HG03342 (cell line): ENCODE results near the gene SCN2B.

Source experiments
- ATAC-seq: cut with Tn5 transposase; IDR thresholded peaks from one replicate; pipeline ENCODE4 v1.9.1; 2021; ENCODE audit warnings: mild to moderate bottlenecking, moderate library complexity; ENCODE audit not compliant: unreplicated experiment

The SCN2B gene

DNA sequence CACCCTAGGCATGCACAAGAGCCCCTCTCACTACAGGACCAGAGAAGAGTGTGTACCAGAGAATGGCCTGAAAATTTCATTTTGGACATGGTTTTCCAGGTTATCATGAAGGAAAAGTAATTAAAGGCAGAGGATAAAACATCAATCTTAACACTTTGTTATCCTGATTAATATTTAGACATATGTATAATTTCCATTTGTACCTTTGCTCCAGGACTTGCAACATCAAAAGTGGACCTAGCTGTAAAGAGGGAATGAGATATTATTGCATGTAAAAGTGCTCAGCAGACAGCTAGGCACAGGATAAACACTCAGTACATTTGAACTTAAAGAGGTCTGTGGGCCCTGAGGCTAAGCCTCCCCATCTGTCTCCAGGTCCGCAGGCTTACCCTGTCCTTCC, 21.8 kb downstream of the SCN2B start:
- ATAC-seq, result no peak

GRCh38 chr11:118153976-118154375, 22.5 kb downstream of the SCN2B start:
- ATAC-seq, result no peak

- ATAC-seq, result no peak
Observed at GRCh38 chr11:118153516-118153915, 22.9 kb downstream of the SCN2B start.

DNA sequence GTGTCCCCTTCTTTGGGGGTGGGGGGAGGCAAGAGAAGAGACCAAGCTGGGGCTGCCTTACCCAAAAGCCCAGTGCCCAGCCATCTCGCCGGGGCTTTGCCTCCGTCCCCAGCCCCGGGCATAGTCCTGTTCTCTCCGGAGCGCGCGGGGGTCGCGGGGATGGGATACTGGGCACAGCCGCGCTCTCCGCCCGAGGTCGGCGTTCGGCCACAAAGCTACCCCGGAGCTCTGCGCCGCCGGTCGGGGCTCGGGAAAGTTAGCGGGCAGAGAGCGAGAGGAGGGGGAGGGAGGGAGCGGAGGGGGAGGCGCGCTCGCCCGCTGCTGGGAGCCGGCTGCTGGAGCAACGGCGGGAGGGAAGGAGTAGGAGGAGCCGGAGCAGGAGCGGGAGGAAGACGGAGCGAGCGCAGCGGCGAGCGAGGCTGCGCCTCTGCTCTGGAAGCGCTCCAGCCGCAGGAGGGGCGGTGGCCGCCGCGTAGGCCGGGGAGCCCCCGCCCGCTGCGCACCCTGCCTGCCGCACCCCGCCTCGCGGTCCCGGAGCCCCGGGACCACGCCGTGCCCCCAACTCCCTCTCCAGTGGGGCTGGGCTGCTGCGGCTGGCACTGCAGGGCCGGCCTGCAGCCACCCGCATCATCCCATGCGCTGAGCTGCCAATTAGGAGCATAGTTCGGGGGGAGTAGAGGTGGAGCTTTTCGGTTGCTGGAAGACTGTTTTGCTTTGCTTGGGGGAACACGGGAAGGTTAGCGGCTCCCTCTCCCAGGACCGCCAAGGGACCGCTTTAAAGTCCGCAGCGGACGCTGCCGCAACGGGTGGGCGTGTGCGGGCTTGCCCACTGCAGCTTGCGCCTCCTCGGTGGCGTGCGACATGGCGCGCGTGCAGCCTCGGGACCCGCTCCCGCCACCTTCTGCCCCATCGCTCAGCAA, 23.6 kb downstream of the SCN2B start, which contains the start of gene SCN4B:
Gene SCN4B, minus strand, starts transcription at position 272 of the 920 bp plus-strand sequence. Its CDS starts 150 bp downstream, at position 122.
- no peak for ATAC-seq

DNA sequence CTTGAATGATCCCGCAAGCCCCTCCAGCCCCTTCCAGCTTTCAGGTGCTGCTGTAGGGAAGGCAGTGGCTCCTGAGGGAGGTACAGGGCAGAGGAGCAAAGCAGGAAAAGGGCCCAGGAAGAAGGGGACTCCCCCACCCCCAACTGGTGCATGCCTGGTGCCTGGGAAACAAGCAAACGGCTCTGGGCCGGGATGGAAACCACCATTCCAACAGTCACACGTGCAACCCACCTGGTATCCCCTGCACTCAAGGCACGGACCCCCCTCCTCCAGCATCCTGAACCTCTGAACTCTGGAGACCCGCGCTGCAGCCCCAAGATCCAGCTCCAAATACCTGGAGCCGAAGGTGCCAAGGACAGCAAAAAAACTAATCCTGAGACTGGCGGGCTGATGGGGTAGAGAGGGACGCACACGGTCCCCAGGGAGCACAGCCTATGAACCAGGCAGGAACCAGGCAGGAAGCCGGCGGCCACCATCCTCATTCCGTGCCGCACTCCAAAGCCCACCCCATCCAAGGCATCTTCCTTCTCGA, 24.4 kb downstream of the SCN2B start:
- ATAC-seq, result no peak

DNA sequence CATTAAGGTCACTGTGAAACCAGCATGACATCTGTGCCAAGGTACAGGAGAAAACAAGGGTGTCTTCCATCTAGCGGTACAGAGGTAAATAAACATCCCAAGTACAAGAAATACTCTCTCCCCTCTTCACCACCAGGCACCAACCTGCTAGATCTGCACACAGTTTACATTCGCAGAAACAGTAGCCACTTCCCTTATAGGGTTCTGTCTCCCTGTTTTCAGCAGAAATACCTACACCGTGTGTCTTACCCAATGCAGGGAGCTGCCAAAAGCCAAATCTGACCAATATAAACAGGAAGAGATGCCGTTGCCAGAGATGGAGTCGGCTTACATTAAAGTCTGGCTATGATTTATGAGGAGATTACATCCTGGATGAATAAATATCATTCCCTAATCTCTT, 25.0 kb downstream of the SCN2B start:
- ATAC-seq, result no peak

GRCh38 chr11:118149493-118149892, 26.9 kb downstream of the SCN2B start:
- no peak for ATAC-seq

- no peak for ATAC-seq
Observed at GRCh38 chr11:118148856-118149255, 27.6 kb downstream of the SCN2B start.

- no peak for ATAC-seq
Observed at GRCh38 chr11:118148240-118148639, 28.2 kb downstream of the SCN2B start.

DNA sequence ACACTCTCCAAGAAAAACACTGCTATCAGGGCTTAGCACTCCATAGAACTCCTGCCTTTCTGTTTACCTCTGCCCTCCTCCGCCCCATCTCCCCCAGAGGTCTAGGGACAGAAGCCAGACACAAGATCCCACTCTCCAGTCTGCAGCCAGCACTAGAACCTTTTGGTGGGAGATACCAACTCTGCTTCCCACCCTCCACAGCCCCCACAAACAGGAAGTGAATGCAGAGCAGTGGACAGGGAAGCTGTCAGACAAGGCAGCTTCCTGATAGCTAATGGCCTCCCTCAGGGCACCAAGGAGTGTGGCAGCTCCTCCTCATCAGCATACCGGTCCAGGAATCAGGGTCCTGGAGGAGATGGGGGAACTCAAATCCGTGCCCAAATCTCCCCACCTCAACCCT, 28.9 kb downstream of the SCN2B start:
- ATAC-seq, result no peak

DNA sequence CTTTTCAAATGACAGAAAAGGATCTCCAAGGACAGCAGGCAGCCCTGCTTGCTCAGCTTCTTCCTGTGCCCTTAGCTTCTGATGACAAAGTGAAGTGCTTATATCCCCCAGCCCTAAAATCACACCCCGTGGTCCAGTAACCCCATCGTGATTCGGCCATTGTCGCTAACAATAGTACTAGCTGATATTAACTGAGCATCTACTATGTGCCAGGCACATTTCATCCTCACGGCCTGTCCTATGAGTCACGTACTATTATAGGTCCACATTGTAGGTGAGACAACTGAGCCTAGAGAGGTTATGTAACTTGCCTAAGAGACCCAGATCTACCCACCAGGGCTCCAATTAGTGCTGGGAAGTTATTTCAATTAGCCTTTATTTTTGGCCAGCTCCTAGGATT, 29.9 kb downstream of the SCN2B start:
- no peak for ATAC-seq

GRCh38 chr11:118145285-118146227, 30.9 kb downstream of the SCN2B start:
- ATAC-seq, result peak; percentile 85

GRCh38 chr11:118144301-118145268, 31.9 kb downstream of the SCN2B start:
- no peak for ATAC-seq

- no peak for ATAC-seq
Observed at GRCh38 chr11:118143661-118144185, 32.7 kb downstream of the SCN2B start.

- no peak for ATAC-seq
Observed at GRCh38 chr11:118142809-118143208, 33.6 kb downstream of the SCN2B start.

DNA sequence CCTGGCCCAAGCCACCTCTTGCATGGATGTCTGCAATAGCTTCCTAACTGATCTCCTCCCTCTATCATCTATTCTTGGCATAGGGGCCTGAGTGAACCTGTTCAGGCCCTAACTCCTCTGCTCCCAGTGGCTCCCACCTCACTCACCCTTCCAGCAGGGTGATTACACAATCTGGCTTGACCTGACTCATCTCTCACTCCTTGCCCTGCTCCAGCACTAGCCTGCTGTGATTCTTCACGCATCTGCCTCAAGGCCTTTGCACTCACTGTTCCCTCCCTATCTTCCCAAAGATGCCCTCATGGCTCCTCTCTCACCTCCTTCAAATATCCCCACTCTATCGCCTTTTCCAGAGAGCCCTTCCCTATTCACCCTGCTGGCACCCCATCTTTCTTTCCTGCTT, 34.4 kb downstream of the SCN2B start:
- no peak for ATAC-seq

DNA sequence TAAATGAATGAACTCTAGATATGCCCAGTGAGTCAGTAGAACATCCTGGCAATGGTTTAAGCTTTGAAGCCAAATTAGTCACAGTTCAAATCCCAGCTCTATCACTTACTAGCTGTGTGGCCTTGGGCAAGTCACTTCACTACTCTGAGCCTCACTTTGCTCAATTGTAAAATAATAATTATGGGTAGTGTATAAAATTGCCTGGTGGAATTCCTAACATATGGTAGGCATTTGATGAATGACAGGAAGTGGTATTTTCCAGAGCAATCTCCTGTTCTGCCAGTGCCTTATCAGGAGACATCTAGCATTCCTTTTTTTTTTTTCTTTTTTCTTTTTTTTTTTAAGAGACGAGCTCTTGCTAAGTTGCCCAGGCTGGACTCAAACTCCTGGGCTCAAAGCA, 36.9 kb downstream of the SCN2B start:
- ATAC-seq, result no peak

DNA sequence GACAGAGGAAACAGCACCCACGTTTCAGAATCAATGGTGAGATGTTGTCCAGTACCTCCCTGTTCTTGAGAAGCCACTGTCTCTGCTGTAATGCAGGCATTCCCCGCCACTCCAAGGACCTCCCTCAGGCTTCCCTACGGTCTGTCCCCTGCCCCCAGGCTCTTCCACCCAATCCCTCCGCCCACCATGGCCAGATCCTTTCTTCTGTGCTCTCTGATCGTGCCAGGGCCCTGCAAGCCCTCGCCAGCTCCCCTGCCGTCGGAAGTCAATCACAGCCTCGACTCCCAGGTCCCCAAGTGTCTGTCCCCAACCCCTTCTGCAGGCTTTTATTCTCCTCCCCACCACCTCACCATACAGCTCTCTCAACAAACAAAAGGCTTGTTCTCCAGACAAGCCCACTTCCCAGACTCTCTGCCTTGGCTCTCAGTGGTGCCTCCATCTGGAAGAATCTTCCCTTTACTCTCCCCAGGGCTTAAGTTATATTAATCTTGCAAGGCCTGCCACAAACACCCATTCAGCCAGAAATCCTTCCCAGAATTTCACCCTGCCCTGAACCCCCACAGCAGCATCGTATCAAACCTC, 37.5 kb downstream of the SCN2B start:
- no peak for ATAC-seq

DNA sequence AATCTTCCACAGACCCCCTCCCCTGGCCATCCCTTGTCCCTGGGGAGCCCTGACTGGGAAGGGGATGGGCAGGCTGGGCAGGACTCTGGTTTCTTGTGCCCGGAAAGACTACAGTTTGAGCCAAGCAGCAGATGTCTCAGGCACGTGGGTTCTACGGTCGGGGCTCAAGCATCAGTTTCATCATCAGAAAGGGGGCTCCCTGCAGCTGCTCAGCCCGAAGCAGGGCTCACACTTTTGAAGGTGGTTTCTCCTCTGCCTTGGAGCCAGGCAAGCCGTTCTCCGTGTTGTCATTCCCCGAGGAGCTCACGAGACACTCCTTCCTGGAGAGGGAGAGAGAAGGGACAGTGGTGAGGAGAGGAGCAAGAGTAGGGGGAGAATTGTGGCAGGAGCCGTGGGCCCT, 39.6 kb downstream of the SCN2B start:
- ATAC-seq, result no peak

GRCh38 chr11:118136341-118136740, 40.1 kb downstream of the SCN2B start:
- no peak for ATAC-seq
